Mammary epithelial cell (primary cell): ENCODE data around the gene CCNL1.

Source experiments
- CTCF ChIP-seq, 2 donors: IDR thresholded peaks in 1 of 2; conservative IDR thresholded peaks in 1 of 2; 2 replicates each; pipeline ENCODE4 v1.5.1; 2011 to 2012; ENCODE audit warnings: inconsistent platforms in 2 of 2, low read length in 2 of 2, mild to moderate bottlenecking in 2 of 2, control low read depth in 1 of 2, low read depth in 1 of 2; ENCODE audit not compliant: insufficient read depth in 1 of 2; ENCODE audit errors: extremely low read depth in 1 of 2
- EZH2 ChIP-seq: IDR thresholded peaks from 2 replicates; pipeline ENCODE4 v1.6.1; 2012; ENCODE audit warnings: low read length, inconsistent platforms, borderline replicate concordance

GRCh38 chr3:157103860-157104259 lies 56.1 kb downstream of the CCNL1 start:
- TF ChIP-seq CTCF (conservative IDR thresholded peaks at IDR 0.05 in 1 of 2, IDR thresholded peaks at IDR 0.05 in 1 of 2; ENCODE audit: extremely low read depth in 1 of 2, insufficient read depth in 1 of 2, low read depth in 1 of 2, low read length in 2 of 2) (no peak), EZH2 (no peak)
